H1 (cell line): ENCODE results near the gene MPND. TPM values are rescaled to one million over a fixed set of nuclear protein-coding genes. Genes with fewer than 3 reads are reported as not detected.

ENCODE experiments used
- ATF3 ChIP-seq: IDR thresholded peaks from 2 replicates; pipeline ENCODE4 v1.6.1; 2011; ENCODE audit warnings: low read depth, mild to moderate bottlenecking, low read length; ENCODE audit not compliant: insufficient read depth
- CHD2 ChIP-seq: IDR thresholded peaks from 2 replicates; pipeline ENCODE4 v1.6.1; 2012; ENCODE audit warnings: low read length, improper control_type of control experiment
- CHD7 ChIP-seq: fragments of 300-600 bp; sonication (generic); IDR thresholded peaks from 2 replicates; pipeline ENCODE4 v1.7.1; 2012; ENCODE audit warnings: low read length, moderate library complexity, mild to moderate bottlenecking, inconsistent platforms; ENCODE audit not compliant: insufficient replicate concordance
- MAFK ChIP-seq: IDR thresholded peaks from 2 replicates; pipeline ENCODE4 v1.6.1; 2012; ENCODE audit warnings: low read depth, mild to moderate bottlenecking, improper control_type of control experiment, low read length
- RNF2 ChIP-seq: fragments of 200-900, 300-1000 bp; sonication (generic); IDR thresholded peaks from 2 replicates; pipeline ENCODE4 v1.7.1; 2016; ENCODE audit warnings: borderline replicate concordance, low read depth, mild to moderate bottlenecking, antibody characterized with exemption, low read length; ENCODE audit not compliant: poor library complexity, severe bottlenecking; ENCODE audit errors: missing control alignments
- SAP30 ChIP-seq: fragments of 300-600 bp; sonication (generic); IDR thresholded peaks from 2 replicates; pipeline ENCODE4 v1.7.1; 2012; ENCODE audit warnings: low read length, moderate library complexity, mild to moderate bottlenecking, inconsistent platforms; ENCODE audit not compliant: insufficient read depth, insufficient replicate concordance
- SIRT6 ChIP-seq: IDR thresholded peaks from one replicate; pipeline ENCODE4 v1.7.1; 2012; ENCODE audit warnings: low read length, inconsistent platforms
- TBP ChIP-seq: IDR thresholded peaks from 2 replicates; pipeline ENCODE4 v1.6.1; 2011; ENCODE audit warnings: low read depth, low read length, improper control_type of control experiment
- TCF12 ChIP-seq: IDR thresholded peaks from 2 replicates; pipeline ENCODE4 v1.6.1; 2011; ENCODE audit warnings: low read depth, mild to moderate bottlenecking, low read length
- polyA plus RNA-seq, 7 experiments: library from polyadenylated mRNA; depleted of rRNA in 3 of 7; stranded (reverse) in 5 of 7; unstranded in 2 of 7; fragments of >200 nt in 5 of 7; fragments of 200-250 nt in 2 of 7; gene quantifications; 1 replicate in 5 of 7; 2 replicates in 1 of 7; 4 replicates in 1 of 7; pipeline versions ENCODE4 v1.2.1 to v1.2.3, GENCODE V29; 2011 to 2013; ENCODE audit warnings: missing spikeins in 2 of 7, mixed read lengths in 2 of 7
- total RNA-seq: library from RNA; stranded (reverse); fragmentation: NEBNext Ultra II Directional; extraction: Animal tissue kit (Norgen Biotek cat#: 25700); gene quantifications from 2 replicates; pipeline ENCODE4 v1.2.1, GENCODE V29; 2021

The MPND gene
- total and polyA plus RNA-seq, 2 of the 8 experiments (the other 6 are each of a cell fraction or from before 2014, with no cell fraction given), result 22.9 to 27.7 TPM

- TF ChIP-seq CHD7, result no peak
- no peak for TF ChIP-seq TCF12
- TF ChIP-seq CHD2, result no peak
- TF ChIP-seq ATF3, result no peak
- TF ChIP-seq MAFK, result no peak
- no peak for TF ChIP-seq TBP
- TF ChIP-seq SAP30, result no peak
- no peak for TF ChIP-seq RNF2
- TF ChIP-seq SIRT6, result no peak
These were observed 32.0 kb downstream of the MPND start (continued) for GRCh38 chr19:4375164-4376027.
